Endodermal cell (in vitro differentiated cells): ENCODE measurements around the gene CSNK1D. TPM values are rescaled to one million over a fixed set of nuclear protein-coding genes. Genes with fewer than 3 reads are reported as not detected.

ENCODE experiments used
- DNase-seq: peaks from one replicate; pipeline ENCODE4 v3.0.0-alpha.2; 2017
- H3K27ac ChIP-seq: 2 replicates; pipeline ENCODE4 v1.5.1; 2013; ENCODE audit warnings: mild to moderate bottlenecking, low read depth, low read length, moderate library complexity
- H3K27me3 ChIP-seq: 2 replicates; pipeline ENCODE4 v1.6.1; 2013; ENCODE audit warnings: mild to moderate bottlenecking, low read length, moderate library complexity; ENCODE audit not compliant: insufficient read depth, control insufficient read depth, poor library complexity, severe bottlenecking
- H3K36me3 ChIP-seq: 2 replicates; pipeline ENCODE4 v1.7.0; 2013; ENCODE audit warnings: mild to moderate bottlenecking, low read length, moderate library complexity; ENCODE audit not compliant: control insufficient read depth, insufficient read depth
- H3K4me1 ChIP-seq: one replicate; pipeline ENCODE4 v1.7.0; 2013; ENCODE audit warnings: low read length; ENCODE audit not compliant: control insufficient read depth, insufficient read depth
- H3K4me3 ChIP-seq: 2 replicates; pipeline ENCODE4 v1.5.1; 2013; ENCODE audit warnings: mild to moderate bottlenecking, low read length, moderate library complexity
- H3K9ac ChIP-seq: 2 replicates; pipeline ENCODE4 v1.6.1; 2013; ENCODE audit warnings: mild to moderate bottlenecking, low read length, moderate library complexity; ENCODE audit not compliant: poor library complexity, severe bottlenecking; ENCODE audit errors: extremely low read depth
- H3K9me3 ChIP-seq: 2 replicates; pipeline ENCODE4 v1.6.1; 2013; ENCODE audit warnings: mild to moderate bottlenecking, low read length, moderate library complexity; ENCODE audit not compliant: control insufficient read depth
- H3K27ac Mint-ChIP-seq: 2 replicates; pipeline ENCODE4 v1.8.0; 2020; ENCODE audit warnings: mixed read lengths
- H3K27me3 Mint-ChIP-seq: 2 replicates; pipeline ENCODE4 v1.8.0; 2021; ENCODE audit warnings: mild to moderate bottlenecking, mixed read lengths; ENCODE audit not compliant: insufficient read depth
- H3K36me3 Mint-ChIP-seq: 2 replicates; pipeline ENCODE4 v1.8.0; 2020; ENCODE audit warnings: low read depth, mixed read lengths
- H3K4me1 Mint-ChIP-seq: 2 replicates; pipeline ENCODE4 v1.8.0; 2020; ENCODE audit warnings: mixed read lengths
- H3K4me3 Mint-ChIP-seq: 2 replicates; pipeline ENCODE4 v1.8.0; 2020; ENCODE audit warnings: mild to moderate bottlenecking, moderate library complexity, mixed read lengths
- H3K9me3 Mint-ChIP-seq: 2 replicates; pipeline ENCODE4 v1.8.0; 2020; ENCODE audit warnings: mild to moderate bottlenecking, mixed read lengths
- WGBS, 2 experiments: methylation state at CpG; one replicate each; pipeline versions ENCODE4 v1.1.5 to v1.1.7; 2013; ENCODE audit warnings: missing lambda C conversion rate in 2 of 2, mixed read lengths in 1 of 2; ENCODE audit not compliant: insufficient coverage in 1 of 2, insufficient read length in 1 of 2; 5-methylcytosine and 5-hydroxymethylcytosine counted together
- total RNA-seq, 2 donors: library from RNA; stranded (reverse); fragmentation: NEBNext Ultra II Directional in 1 of 2; extraction: Animal tissue kit (Norgen Biotek cat#: 25700) in 1 of 2; gene quantifications; 2 replicates in 1 of 2; 3 replicates in 1 of 2; pipeline ENCODE4 v1.2.1, GENCODE V29; 2021
- TF ChIP-seq, protein P1 (sequence below): fragments of 200-600 bp; sonication (generic); conservative IDR thresholded peaks from 2 replicates; pipeline ENCODE4 v1.5.0; 2021; ENCODE audit warnings: antibody characterized with exemption, mild to moderate bottlenecking

The CSNK1D gene
- total RNA-seq, 2 donors from 2014 or later = 104 to 143 TPM

DNA sequence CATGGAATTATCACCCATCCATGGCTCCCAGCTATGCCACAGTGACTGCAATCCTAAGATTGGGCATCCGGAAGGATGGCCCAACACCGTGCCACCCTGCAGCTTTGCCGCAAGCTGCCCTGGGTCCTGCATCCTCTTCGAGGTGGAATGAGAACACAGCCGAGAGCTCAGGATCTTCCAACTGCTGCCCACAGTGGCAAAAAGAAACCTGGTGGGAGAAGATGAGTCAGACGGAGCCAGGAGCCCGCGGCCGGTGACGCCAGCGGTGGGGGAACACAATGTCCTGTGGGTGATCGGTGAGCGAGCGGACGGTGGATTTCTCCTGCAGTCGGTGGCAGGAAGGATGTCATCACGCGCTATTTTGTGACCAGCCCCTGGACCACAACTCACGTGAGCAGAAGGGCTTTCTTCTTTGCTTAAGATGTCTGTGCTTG is 23.8 kb upstream of the CSNK1D start:
- H3K4me3 ChIP-seq = no peak overlapping the region

DNA sequence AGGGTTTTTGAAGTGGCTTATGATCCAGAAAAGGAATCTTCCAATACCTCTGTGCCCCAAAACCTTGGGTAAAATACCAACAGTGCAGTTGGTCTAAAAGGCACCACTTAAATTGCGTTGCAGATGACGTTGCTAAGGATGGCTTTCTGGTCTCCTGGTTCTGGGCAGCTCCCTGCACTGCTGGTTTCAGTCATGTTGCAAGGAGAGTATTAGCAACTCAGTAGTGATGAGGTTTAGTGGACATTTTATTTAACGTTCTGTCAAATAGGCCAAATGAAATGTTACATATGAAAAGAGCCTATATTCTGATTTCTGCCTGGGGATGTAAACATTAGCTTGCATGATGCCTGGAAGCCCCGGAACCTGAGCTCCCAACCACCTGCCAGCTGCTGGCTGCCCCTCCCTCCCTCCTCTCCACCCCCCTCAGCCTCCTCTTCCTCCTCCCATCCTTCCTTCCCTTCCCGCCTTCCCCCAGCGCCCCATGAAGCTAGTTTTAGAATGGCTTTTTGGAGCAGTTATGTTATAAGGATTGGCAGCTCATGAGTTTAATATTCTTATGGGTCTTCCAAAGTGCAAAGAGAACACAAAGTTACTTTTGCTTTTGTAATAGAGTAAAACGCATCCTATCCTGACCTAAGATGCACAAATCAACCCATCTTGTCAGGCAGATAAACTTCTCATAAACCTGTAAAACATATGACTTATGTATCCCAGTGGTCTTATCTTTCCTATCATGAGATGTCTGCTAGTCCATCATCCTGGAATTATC is 23.2 kb upstream of the CSNK1D start:
- Histone ChIP-seq H3K27ac (no peak overlapping the region), H3K4me1 (no peaks in the 10 kb centered on the region), H3K36me3 (no peaks in the 10 kb centered on the region), H3K4me3 (no peak overlapping the region), H3K27me3 (no peaks in the 10 kb centered on the region), H3K9me3 (no peaks in the 10 kb centered on the region), H3K9ac (no peak overlapping the region)
- Mint-ChIP-seq H3K4me1 (peaks cover 8% of the 10 kb centered on the region), H3K4me3 (no peak overlapping the region), H3K27ac (no peak overlapping the region), H3K9me3 (no peaks in the 10 kb centered on the region), H3K36me3 (no peaks in the 10 kb centered on the region), H3K27me3 (peaks cover 23% of the 10 kb centered on the region)
- WGBS, 2 experiments = 75 to 85% methylated on average over 4 to 5 of the region's 7 CpGs
- DNase-seq = no peak
- TF ChIP-seq, protein P1, sequence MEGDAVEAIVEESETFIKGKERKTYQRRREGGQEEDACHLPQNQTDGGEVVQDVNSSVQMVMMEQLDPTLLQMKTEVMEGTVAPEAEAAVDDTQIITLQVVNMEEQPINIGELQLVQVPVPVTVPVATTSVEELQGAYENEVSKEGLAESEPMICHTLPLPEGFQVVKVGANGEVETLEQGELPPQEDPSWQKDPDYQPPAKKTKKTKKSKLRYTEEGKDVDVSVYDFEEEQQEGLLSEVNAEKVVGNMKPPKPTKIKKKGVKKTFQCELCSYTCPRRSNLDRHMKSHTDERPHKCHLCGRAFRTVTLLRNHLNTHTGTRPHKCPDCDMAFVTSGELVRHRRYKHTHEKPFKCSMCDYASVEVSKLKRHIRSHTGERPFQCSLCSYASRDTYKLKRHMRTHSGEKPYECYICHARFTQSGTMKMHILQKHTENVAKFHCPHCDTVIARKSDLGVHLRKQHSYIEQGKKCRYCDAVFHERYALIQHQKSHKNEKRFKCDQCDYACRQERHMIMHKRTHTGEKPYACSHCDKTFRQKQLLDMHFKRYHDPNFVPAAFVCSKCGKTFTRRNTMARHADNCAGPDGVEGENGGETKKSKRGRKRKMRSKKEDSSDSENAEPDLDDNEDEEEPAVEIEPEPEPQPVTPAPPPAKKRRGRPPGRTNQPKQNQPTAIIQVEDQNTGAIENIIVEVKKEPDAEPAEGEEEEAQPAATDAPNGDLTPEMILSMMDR = no peak

More for the DNA sequence above, 23.8 kb upstream of the CSNK1D start:
- TF ChIP-seq, protein P1 = no peak
- no peak overlapping the region for H3K27ac Mint-ChIP-seq
- no peaks in the 10 kb centered on the region for H3K36me3 Mint-ChIP-seq
- H3K27ac ChIP-seq = no peak overlapping the region
- peaks cover 8% of the 10 kb centered on the region for H3K4me1 Mint-ChIP-seq
- no peaks in the 10 kb centered on the region for H3K4me1 ChIP-seq
- H3K36me3 ChIP-seq = no peaks in the 10 kb centered on the region
- no peaks in the 10 kb centered on the region for H3K9me3 Mint-ChIP-seq
- H3K9me3 ChIP-seq = no peaks in the 10 kb centered on the region
- H3K27me3 Mint-ChIP-seq = peaks cover 23% of the 10 kb centered on the region
- H3K9ac ChIP-seq = no peak overlapping the region
- DNase-seq = no peak
- no peak overlapping the region for H3K4me3 Mint-ChIP-seq
- no peaks in the 10 kb centered on the region for H3K27me3 ChIP-seq
- WGBS, 2 experiments = 88 to 90% methylated on average over 18 to 19 of the region's 19 CpGs

DNA sequence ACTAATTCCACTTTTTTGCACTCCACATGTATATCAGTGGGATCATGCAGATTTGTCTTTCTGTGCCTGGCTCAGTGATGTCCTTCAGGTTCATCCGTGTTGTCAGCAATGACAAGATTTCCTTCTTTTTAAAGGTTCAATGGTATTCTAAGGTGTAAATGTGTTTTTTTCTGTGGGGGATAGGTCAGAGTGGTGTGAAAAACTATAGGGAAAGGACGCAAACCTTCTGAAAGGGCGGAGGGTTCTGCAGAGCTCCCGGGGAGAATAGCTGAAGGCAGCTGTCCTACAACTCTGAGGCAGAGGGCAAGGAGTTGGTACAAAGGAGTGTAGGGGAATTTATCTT is 21.9 kb upstream of the CSNK1D start:
- Mint-ChIP-seq H3K27me3 (peaks cover 23% of the 10 kb centered on the region), H3K4me3 (no peak overlapping the region), H3K4me1 (peaks cover 9% of the 10 kb centered on the region), H3K9me3 (no peaks in the 10 kb centered on the region), H3K36me3 (no peaks in the 10 kb centered on the region), H3K27ac (no peak overlapping the region)
- TF ChIP-seq, protein P1 = no peak
- H3K4me3 ChIP-seq = no peak overlapping the region
- H3K36me3 ChIP-seq = no peaks in the 10 kb centered on the region
- H3K4me1 ChIP-seq = no peaks in the 10 kb centered on the region
- H3K9ac ChIP-seq = no peak overlapping the region
- H3K27ac ChIP-seq = no peak overlapping the region
- no peaks in the 10 kb centered on the region for H3K9me3 ChIP-seq
- no peak for DNase-seq
- 91 to 93% methylated on average over 4 of the region's 4 CpGs for WGBS, 2 experiments
- no peaks in the 10 kb centered on the region for H3K27me3 ChIP-seq
